Cardiac muscle cell (in vitro differentiated cells and primary cell): ENCODE data around the gene ATP6V0E1. TPM values are rescaled to one million over a fixed set of nuclear protein-coding genes. Genes with fewer than 3 reads are reported as not detected.

Experiments used
- DNase-seq, 2 donors: peaks; one replicate each; pipeline versions ENCODE4 v3.0.0 to v3.0.0-alpha.2; 2010 to 2017; ENCODE audit warnings: low read depth in 1 of 2, low spot score in 1 of 2
- H3K27ac ChIP-seq: fragments of 200-600 bp; sonication (generic); 2 replicates; pipeline ENCODE4 v1.5.1; 2016
- H3K27me3 ChIP-seq: fragments of 200-600 bp; sonication (generic); 2 replicates; pipeline ENCODE4 v1.6.0; 2016; ENCODE audit warnings: control low read depth
- H3K36me3 ChIP-seq: fragments of 200-600 bp; sonication (generic); 2 replicates; pipeline ENCODE4 v1.5.1; 2016; ENCODE audit warnings: control low read depth
- H3K4me1 ChIP-seq: fragments of 200-600 bp; sonication (generic); 2 replicates; pipeline ENCODE4 v1.8.1; 2017; ENCODE audit warnings: low read depth, mild to moderate bottlenecking, mixed run types
- H3K4me3 ChIP-seq: fragments of 200-600 bp; sonication (generic); 2 replicates; pipeline ENCODE4 v1.5.1; 2016; ENCODE audit warnings: mild to moderate bottlenecking
- H3K9me3 ChIP-seq: fragments of 200-600 bp; sonication (generic); 2 replicates; pipeline ENCODE4 v1.5.1; 2017; ENCODE audit warnings: low read depth, mild to moderate bottlenecking, control low read depth
- polyA plus RNA-seq: library from polyadenylated mRNA; unstranded; fragments of >200 nt; fragmentation: Nextera tagmentation; extraction: Ambion mirVana; gene quantifications from 2 replicates; pipeline ENCODE4 v1.2.1, GENCODE V29; 2016
- total RNA-seq: library from RNA; depleted of rRNA; stranded (reverse); fragments of >200 nt; gene quantifications from 2 replicates; pipeline ENCODE4 v1.2.3, GENCODE V29; 2016
- TF ChIP-seq, protein P1 (sequence below): IDR thresholded peaks from 2 replicates; pipeline ENCODE4 v1.5.1; 2012; ENCODE audit warnings: low read depth, mild to moderate bottlenecking, low read length

The ATP6V0E1 gene
- total and polyA plus RNA-seq, 2 experiments from 2014 or later = 52.2 to 301 TPM

DNA sequence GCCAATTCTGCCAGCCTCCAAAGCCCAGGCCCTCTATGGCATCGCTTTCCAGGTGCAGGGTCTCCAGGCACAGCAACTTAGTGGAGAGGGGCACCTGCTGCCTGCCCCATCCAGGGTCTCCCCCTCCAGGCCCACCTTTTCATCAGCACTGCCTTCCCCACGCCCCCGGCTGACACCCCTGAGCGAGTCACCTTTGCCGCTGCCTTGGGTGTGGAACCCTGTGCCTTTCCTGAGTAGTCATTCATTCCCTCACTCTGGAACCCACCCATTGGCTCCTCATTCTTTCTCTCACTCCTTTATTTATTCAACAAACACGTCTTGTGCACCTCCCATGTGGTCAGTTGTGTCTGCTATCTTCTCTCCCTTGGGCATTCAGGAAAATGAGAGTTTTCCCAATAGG is 38.8 kb upstream of the ATP6V0E1 start:
- H3K27me3 ChIP-seq = no peaks in the 10 kb centered on the region
- peaks cover 4% of the 10 kb centered on the region for H3K36me3 ChIP-seq
- no peak overlapping the region for H3K4me3 ChIP-seq
- no peak for DNase-seq
- TF ChIP-seq, protein P1, sequence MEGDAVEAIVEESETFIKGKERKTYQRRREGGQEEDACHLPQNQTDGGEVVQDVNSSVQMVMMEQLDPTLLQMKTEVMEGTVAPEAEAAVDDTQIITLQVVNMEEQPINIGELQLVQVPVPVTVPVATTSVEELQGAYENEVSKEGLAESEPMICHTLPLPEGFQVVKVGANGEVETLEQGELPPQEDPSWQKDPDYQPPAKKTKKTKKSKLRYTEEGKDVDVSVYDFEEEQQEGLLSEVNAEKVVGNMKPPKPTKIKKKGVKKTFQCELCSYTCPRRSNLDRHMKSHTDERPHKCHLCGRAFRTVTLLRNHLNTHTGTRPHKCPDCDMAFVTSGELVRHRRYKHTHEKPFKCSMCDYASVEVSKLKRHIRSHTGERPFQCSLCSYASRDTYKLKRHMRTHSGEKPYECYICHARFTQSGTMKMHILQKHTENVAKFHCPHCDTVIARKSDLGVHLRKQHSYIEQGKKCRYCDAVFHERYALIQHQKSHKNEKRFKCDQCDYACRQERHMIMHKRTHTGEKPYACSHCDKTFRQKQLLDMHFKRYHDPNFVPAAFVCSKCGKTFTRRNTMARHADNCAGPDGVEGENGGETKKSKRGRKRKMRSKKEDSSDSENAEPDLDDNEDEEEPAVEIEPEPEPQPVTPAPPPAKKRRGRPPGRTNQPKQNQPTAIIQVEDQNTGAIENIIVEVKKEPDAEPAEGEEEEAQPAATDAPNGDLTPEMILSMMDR = no peak
- H3K4me1 ChIP-seq = peaks cover 16% of the 10 kb centered on the region
- H3K9me3 ChIP-seq = no peaks in the 10 kb centered on the region
- H3K27ac ChIP-seq = no peak overlapping the region

DNA sequence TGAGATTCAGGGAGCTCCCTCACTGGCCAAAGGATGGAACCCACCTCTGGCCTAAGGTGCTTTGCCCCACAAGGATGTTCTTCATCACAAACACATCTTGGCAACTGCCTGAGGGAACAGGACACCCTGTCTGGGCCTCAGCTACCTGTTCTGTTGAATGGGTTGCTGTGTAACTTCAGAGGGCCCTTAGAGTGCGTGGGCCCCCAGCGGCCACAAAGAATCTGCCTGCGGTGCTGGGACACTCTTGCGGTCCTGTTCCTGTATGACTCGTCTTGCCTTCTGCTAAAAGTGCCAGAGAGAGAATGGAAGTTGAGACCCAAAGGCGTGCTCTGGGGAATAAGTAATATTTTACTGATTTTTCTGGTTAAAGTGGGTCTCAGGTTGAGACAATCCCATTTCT is 38.4 kb upstream of the ATP6V0E1 start:
- peaks cover 4% of the 10 kb centered on the region for H3K36me3 ChIP-seq
- H3K4me1 ChIP-seq = peaks cover 12% of the 10 kb centered on the region
- H3K27ac ChIP-seq = no peak overlapping the region
- no peak for DNase-seq
- H3K27me3 ChIP-seq = no peaks in the 10 kb centered on the region
- no peaks in the 10 kb centered on the region for H3K9me3 ChIP-seq
- no peak overlapping the region for H3K4me3 ChIP-seq
- TF ChIP-seq, protein P1 = no peak

DNA sequence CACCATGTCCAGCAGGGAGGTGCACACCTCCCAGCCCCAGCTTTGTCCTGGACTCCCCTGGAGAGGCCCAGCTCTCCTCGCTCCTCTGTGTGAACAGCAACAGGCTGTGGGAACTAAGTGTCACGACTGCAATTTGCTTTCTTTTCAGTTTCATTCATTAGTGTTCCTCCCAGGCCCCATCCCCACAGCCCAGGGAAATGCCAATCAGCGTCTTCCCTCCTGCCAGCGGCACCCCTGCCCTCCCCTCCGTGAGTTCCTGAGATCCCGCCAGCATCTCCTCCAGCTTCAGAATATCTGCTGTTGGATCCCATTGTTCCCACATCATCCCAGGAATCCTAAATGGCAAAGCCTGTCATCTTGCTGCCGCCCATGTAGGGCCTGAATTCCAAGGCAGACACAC is 37.4 kb upstream of the ATP6V0E1 start:
- Histone ChIP-seq H3K36me3 (peaks cover 4% of the 10 kb centered on the region), H3K27me3 (no peaks in the 10 kb centered on the region), H3K27ac (no peak overlapping the region), H3K9me3 (no peaks in the 10 kb centered on the region), H3K4me1 (peaks cover 7% of the 10 kb centered on the region), H3K4me3 (no peak overlapping the region)
- TF ChIP-seq, protein P1 = no peak
- DNase-seq = no peak

DNA sequence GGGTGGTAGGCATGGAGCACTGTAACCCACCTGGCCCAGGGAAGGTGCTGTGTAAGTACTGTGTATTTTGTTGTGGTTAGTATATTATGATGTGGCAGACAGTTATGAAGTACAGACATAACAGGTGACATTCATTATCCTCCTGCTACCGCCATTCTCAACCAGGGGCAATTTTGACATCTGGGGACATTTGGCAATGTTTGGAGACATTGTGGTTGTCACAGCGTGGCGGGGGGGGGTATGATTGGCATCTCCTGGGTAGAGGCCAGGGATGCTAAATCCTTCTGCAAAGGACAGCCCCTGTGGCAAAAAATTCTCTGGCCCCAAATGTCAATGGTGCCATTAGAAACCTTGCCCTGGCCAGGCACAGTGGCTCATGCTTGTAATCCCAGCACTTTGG is 34.1 kb upstream of the ATP6V0E1 start:
- Histone ChIP-seq H3K27ac (no peak overlapping the region), H3K36me3 (peaks cover 4% of the 10 kb centered on the region), H3K4me3 (no peak overlapping the region), H3K27me3 (no peaks in the 10 kb centered on the region), H3K4me1 (no peaks in the 10 kb centered on the region), H3K9me3 (no peaks in the 10 kb centered on the region)
- TF ChIP-seq, protein P1 = no peak
- no peak for DNase-seq

DNA sequence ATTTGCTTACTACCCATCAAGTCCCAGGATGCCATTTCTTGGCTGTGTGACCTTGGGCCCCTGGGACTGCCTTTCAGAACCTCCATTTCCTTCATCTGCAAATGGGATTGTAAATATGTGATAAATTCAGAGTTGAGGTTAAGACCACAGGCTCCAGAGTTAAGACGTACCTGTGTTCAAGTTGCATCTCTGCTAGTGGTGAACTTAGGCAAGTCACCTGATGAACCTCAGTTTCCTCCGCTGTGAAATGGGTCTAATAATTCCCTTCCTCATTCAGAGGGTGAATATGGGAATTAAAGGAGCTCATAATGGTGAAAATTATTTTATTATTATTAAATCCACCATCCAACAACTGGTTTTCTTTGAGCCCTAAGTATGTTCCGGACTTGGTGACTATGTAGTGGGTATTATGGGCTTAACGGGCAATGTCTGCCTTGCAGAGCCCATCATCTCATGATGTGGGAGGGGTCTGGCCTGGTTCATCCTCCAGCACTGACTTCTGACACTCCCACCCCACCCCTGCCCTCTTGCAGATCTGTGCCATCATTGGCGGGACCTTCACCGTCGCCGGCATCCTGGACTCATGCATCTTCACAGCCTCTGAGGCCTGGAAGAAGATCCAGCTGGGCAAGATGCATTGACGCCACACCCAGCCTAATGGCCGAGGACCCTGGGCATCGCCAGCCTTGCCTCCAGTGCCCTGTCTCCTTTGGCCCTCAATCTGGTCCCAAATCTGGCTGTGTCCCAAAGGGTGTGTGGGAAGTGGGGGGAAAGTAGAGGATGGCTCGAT is 33.2 kb upstream of the ATP6V0E1 start:
- no peaks in the 10 kb centered on the region for H3K4me1 ChIP-seq
- H3K27ac ChIP-seq = no peak overlapping the region
- TF ChIP-seq, protein P1 = no peak
- H3K27me3 ChIP-seq = no peaks in the 10 kb centered on the region
- no peaks in the 10 kb centered on the region for H3K9me3 ChIP-seq
- H3K36me3 ChIP-seq = peaks cover under 1% of the 10 kb centered on the region
- H3K4me3 ChIP-seq = no peak overlapping the region
- no peak for DNase-seq
